ENCODE measurements around the gene PLCD3. TPM values are rescaled to one million over a fixed set of nuclear protein-coding genes. Genes with fewer than 3 reads are reported as not detected.

PLCD3 gene
- total RNA-seq, 6 donors from 2014 or later = 24.2 to 65.6 (median 50.6) TPM

DNA sequence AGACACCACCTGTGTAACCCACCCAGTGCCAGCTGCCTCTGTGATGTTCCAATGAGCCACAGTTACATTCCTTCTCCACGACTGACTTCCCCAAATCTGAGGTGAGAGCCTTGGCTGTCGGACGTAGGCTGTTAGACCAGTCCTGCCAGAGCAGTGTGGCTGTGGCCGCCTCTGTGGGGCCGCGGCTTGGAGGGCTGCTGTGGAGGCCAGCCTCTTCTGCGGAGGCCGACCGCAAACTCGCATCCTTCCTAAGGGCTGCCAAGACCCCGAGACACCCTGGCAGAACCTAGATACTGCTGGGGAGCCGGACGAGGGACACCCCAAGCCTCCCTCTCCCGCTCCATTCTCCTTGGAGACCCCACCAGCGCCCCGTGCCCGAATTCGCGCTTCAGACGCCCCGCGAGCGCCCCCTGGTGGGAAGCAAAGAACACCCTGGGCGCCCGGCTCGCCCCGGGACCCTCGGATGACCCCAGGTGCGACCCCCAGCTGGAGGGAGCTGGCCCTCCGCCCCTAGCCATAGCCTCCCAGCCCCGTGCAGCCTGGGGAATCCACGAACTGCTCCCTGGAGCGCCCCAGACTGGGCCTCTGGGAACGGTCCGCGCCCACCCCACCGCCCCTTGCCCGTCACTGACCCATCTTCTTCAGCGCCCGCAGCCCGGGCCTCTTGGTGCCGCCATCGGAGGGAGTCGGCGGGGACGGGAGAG is 547 bp downstream of the PLCD3 start:
- ATAC-seq (ENCODE audit: low FRiP score in 2 of 2) (no peak), DNase-seq (peak in 1 of 2 donors; percentile 90)
- Histone ChIP-seq H3K36me3 (no peaks in the 10 kb centered on the region), H3K4me1 (peaks cover 51 to 66% (median 54%) of the 10 kb centered on the region in 4 donors), H3K27me3 (no peaks in the 10 kb centered on the region), H3K27ac (peak overlapping the region; percentile 88 to 99 (median 94)), H3K4me3 (peak overlapping the region; percentile 67 to 93 (median 70)), H3K9me3 (no peaks in the 10 kb centered on the region)
- 15 to 36% methylated on average over 8 to 22 of the region's 46 CpGs for WGBS, 2 donors
- no peak for TF ChIP-seq POLR2A (IDR thresholded peaks at IDR 0.05)
- TF ChIP-seq POLR2AphosphoS5 (IDR thresholded peaks at IDR 0.05) = no peak
- TF ChIP-seq, protein P1, sequence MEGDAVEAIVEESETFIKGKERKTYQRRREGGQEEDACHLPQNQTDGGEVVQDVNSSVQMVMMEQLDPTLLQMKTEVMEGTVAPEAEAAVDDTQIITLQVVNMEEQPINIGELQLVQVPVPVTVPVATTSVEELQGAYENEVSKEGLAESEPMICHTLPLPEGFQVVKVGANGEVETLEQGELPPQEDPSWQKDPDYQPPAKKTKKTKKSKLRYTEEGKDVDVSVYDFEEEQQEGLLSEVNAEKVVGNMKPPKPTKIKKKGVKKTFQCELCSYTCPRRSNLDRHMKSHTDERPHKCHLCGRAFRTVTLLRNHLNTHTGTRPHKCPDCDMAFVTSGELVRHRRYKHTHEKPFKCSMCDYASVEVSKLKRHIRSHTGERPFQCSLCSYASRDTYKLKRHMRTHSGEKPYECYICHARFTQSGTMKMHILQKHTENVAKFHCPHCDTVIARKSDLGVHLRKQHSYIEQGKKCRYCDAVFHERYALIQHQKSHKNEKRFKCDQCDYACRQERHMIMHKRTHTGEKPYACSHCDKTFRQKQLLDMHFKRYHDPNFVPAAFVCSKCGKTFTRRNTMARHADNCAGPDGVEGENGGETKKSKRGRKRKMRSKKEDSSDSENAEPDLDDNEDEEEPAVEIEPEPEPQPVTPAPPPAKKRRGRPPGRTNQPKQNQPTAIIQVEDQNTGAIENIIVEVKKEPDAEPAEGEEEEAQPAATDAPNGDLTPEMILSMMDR (IDR thresholded peaks at IDR 0.05) = peak; percentile 82 to 90 (median 84)
- no peak for TF ChIP-seq EP300 (IDR thresholded peaks at IDR 0.05)

DNA sequence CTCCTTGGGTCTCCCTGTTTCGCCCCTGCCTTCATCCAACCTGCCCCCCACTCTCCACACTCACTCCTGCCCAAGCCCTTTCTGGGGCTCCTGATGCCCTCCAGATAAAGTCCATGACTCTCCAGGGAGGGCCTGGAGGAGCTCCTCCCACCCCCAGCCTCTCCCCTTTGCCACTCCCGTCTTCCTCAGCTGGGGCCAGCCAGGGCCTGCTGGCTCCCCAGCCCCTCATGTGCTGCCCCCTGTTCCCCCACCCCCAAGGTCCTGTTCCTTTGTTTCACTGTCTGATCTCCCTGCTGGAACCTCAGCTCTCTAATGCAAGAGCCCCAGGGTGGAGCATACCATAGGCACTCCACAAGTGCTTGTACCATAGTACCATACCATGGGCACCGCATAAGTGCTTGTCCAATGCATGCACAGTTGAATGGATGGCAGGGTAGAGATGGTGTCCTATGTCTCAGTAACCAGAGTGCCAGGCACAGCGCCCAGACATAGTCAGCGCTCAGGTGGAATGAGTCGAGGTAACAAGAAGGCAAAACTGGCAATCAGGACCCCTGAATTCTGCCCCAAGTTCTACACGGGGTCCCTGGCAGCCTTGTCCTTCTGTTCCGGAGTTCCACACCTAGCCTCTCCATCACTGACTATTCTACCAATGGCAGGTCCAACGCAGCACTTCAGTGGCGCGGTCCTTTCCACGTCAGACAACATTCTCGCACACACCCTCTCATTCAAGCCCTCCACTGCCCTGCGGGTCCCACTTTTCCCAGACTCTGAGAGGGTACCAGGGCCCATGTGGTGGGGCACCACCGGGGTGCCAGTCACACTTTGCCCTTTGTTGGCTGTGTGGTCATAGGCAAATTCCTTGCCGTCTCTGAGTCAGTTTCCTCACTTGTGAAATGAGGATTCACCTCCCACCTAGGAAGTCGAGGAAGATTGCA is 1.4 kb downstream of the PLCD3 start:
- DNase-seq = no peak
- 78 to 82% methylated on average over 16 to 17 of the region's 17 CpGs for WGBS, 2 donors
- TF ChIP-seq POLR2AphosphoS5 (IDR thresholded peaks at IDR 0.05) (no peak), EP300 (IDR thresholded peaks at IDR 0.05) (no peak), POLR2A (IDR thresholded peaks at IDR 0.05) (no peak)
- TF ChIP-seq, protein P1 (IDR thresholded peaks at IDR 0.05) = no peak
- ATAC-seq (ENCODE audit: low FRiP score in 2 of 2) = no peak
- Histone ChIP-seq H3K9me3 (no peaks in the 10 kb centered on the region), H3K4me3 (peak overlapping the region; percentile 67 to 93 (median 70)), H3K36me3 (no peaks in the 10 kb centered on the region), H3K4me1 (peaks cover 42 to 60% (median 47%) of the 10 kb centered on the region in 4 donors), H3K27ac (peak overlapping the region; percentile 88 to 99 (median 94)), H3K27me3 (no peaks in the 10 kb centered on the region)

DNA sequence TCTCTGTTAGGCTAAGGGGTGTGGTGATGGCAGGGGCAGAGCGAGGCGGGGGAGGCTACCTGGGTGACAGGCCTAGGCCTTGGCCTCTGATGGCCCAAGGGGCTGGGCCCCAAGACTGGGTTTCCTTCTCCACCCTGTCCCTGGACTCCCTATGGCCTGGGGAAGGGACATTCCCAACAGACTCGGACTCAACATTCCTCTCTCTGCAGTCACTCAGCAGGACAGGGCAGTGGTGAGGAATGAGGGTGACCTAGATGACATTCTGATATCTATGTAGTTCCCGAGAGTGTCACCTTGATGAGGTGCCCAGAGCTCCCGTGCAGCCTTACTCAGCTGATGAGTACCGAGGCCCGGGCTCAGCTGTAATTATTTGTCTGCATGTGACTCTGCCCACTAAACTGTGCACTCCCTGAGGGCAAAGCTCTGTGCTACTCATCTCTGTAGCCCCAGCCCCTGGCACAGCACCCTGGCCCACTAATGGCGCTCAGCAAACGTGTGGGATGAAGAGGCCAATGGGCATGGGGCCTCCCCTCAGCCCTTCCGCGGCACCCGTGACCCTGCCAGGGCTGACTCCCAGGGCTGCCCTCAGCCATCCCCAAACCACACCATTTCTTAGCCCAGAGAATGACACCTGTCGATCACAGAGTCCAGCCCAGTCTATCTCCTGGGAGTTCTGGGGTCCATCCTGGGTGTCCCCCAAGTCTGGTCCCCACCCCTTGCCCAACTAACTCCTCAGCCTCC is 2.2 kb downstream of the PLCD3 start:
- DNase-seq (no peak), ATAC-seq (ENCODE audit: low FRiP score in 2 of 2) (no peak)
- Histone ChIP-seq H3K9me3 (no peaks in the 10 kb centered on the region), H3K36me3 (no peaks in the 10 kb centered on the region), H3K4me1 (peaks cover 41 to 57% (median 47%) of the 10 kb centered on the region in 4 donors), H3K27ac (peak overlapping the region; percentile 18 to 91 (median 79)), H3K27me3 (no peaks in the 10 kb centered on the region), H3K4me3 (no peak overlapping the region)
- 77 to 92% methylated on average over 10 to 13 of the region's 13 CpGs for WGBS, 2 donors
- TF ChIP-seq, protein P1 (IDR thresholded peaks at IDR 0.05) = no peak
- TF ChIP-seq POLR2A (IDR thresholded peaks at IDR 0.05) (no peak), POLR2AphosphoS5 (IDR thresholded peaks at IDR 0.05) (no peak), EP300 (IDR thresholded peaks at IDR 0.05) (no peak)

DNA sequence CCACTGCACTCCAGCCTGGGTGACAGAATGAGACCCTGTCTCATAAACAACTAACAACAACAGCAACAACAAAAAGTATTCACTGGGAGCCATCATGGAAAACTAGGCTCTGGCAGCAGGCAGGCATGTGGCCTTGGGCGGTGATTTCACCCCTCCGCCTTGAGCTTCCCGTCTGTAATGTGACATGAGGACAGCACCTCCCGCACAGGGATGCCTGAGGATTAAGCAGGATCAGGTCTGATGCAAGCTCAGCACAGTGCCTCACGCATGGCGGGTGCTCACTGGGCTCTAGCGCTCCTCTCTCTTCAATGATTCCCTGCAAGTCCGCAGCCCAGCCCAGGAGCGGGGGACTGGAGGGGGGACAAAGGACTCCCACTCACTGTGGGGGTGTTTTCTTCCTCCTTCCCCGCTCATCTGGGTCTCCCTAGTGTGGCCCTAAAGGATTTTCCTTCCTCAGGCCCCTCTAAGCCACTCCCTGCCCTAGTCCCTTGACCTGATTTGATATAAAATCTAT is 2.8 kb downstream of the PLCD3 start:
- WGBS, 2 donors = 75 to 81% methylated on average over 10 of the region's 10 CpGs
- Histone ChIP-seq H3K27me3 (no peaks in the 10 kb centered on the region), H3K4me3 (no peak overlapping the region), H3K4me1 (peaks cover 42 to 61% (median 50%) of the 10 kb centered on the region in 4 donors), H3K9me3 (no peaks in the 10 kb centered on the region), H3K27ac (peak overlapping the region; percentile 12 to 88 (median 76)), H3K36me3 (no peaks in the 10 kb centered on the region)
- no peak for ATAC-seq (ENCODE audit: low FRiP score in 2 of 2)
- TF ChIP-seq, protein P1 (IDR thresholded peaks at IDR 0.05) = no peak
- TF ChIP-seq POLR2A (IDR thresholded peaks at IDR 0.05) (no peak), POLR2AphosphoS5 (IDR thresholded peaks at IDR 0.05) (no peak), EP300 (IDR thresholded peaks at IDR 0.05) (no peak)
- no peak for DNase-seq

Measured in upper lobe of left lung (tissue), 6 donors.